Psoas muscle (tissue), 8 donors: ENCODE measurements around the gene PPP1R18. TPM values are rescaled to one million over a fixed set of nuclear protein-coding genes. Genes with fewer than 3 reads are reported as not detected.

Experiments used
- ATAC-seq, 4 donors: fragments of 200-7000 bp; cut with Tn5 transposase; one replicate each; pipeline ENCODE4 v1.9.1; 2020; ENCODE audit warnings: moderate library complexity in 3 of 4, mild to moderate bottlenecking in 2 of 4
- DNase-seq, 2 donors: peaks; one replicate each; pipeline ENCODE4 v3.0.0-alpha.2; 2020
- H3K27ac ChIP-seq: fragments of 200-600 bp; one replicate; pipeline ENCODE4 v1.8.0; 2022
- H3K27me3 ChIP-seq, 3 donors: fragments of 200-600 bp in 1 of 3; one replicate each; pipeline versions ENCODE4 v1.6.1 to v1.8.0; 2013 to 2022; ENCODE audit warnings: low read length in 2 of 3, mild to moderate bottlenecking in 2 of 3, moderate library complexity in 1 of 3; ENCODE audit not compliant: insufficient read depth in 3 of 3
- H3K36me3 ChIP-seq, 2 donors: fragments of 200-600 bp in 1 of 2; one replicate each; pipeline versions ENCODE4 v1.6.1 to v1.8.0; 2013 to 2022; ENCODE audit warnings: low read depth in 1 of 2, mild to moderate bottlenecking in 1 of 2, moderate library complexity in 1 of 2; ENCODE audit not compliant: insufficient read depth in 1 of 2
- H3K4me1 ChIP-seq: fragments of 200-600 bp; one replicate; pipeline ENCODE4 v1.8.0; 2022
- H3K4me3 ChIP-seq: fragments of 200-600 bp; one replicate; pipeline ENCODE4 v1.8.0; 2022; ENCODE audit warnings: mild to moderate bottlenecking
- H3K9me3 ChIP-seq: fragments of 200-600 bp; one replicate; pipeline ENCODE4 v1.8.0; 2022
- CTCF ChIP-seq: fragments of 200-600 bp; IDR thresholded peaks from one replicate; pipeline ENCODE4 v1.8.0; 2022; ENCODE audit warnings: antibody characterized with exemption
- WGBS, 3 donors: extraction: QIAGEN DNeasy Blood & Tissue Kit; methylation state at CpG; one replicate each; pipeline versions ENCODE4 v1.1.6 to v1.1.7; 2013; 5-methylcytosine and 5-hydroxymethylcytosine counted together
- intact Hi-C, 2 donors: fragments of 100-400 bp; cut with DNase I; formaldehyde crosslinking; loops; one replicate each; pipeline versions ENCODE4 v1.11.0 to v1.14.2; 2022
- polyA plus RNA-seq, 3 donors: library from polyadenylated mRNA; stranded (reverse); fragments of 200-250 nt; gene quantifications; one replicate each; pipeline ENCODE4 v1.2.3, GENCODE V29; 2013
- total RNA-seq, 4 donors: library from RNA; stranded (reverse); fragmentation: NEBNext Ultra II Directional in 2 of 4; extraction: Animal tissue kit (Norgen Biotek cat#: 25700) in 2 of 4; gene quantifications; one replicate each; pipeline versions ENCODE4 v1.2.1 to v1.2.4, GENCODE V29; 2021 to 2023
- donor health status: healthy with polysubstance abuse.
- donor health status: DM: no; HTN: no; CAD: no; lungs with moderate emphysema.
- donor health status: Bipolar disorder and iron deficiency.
- donor health status: healthy.
- donor health status: DM: yes; HTN: yes; CAD: no.
- donor health status: DM: no; HTN: no; CAD: no.
- donor health status: DM: no; HTN: no; CAD: no.
- donor health status: DM: yes; HTN: yes; CAD: no.

The PPP1R18 gene
- total and polyA plus RNA-seq, 7 donors, result 6.7 to 39.7 (median 15.6) TPM

GRCh38 chr6:30679765-30680535 lies 6.5 kb downstream of the PPP1R18 start:
- H3K9me3 ChIP-seq, result no peaks in the 10 kb centered on the region

GRCh38 chr6:30678964-30679726 lies 7.3 kb downstream of the PPP1R18 start:
- peak; percentile 88 to 93 for DNase-seq
- H3K9me3 ChIP-seq, result no peaks in the 10 kb centered on the region
- 19 to 21% (median 19%) methylated on average over 29 to 31 of the region's 31 CpGs for WGBS, 3 donors
- peak overlapping the region; percentile 85 for H3K4me3 ChIP-seq
- H3K27ac ChIP-seq, result no peak overlapping the region
- H3K27me3 ChIP-seq, result no peaks in the 10 kb centered on the region
- H3K36me3 ChIP-seq, result peaks cover 5 to 42% of the 10 kb centered on the region in 2 donors
- ATAC-seq, result peak; percentile 83 to 94 (median 90)
- TF ChIP-seq CTCF, result peak; percentile 95
- intact Hi-C loops, result loop anchor here (1.0 to 5.0 kb wide), 3 partner anchors 43 to 203 kb away; partner anchors contain the start of genes ABCF1 (in 1 of the 2) and DDR1 (in 1 of the 2)
- H3K4me1 ChIP-seq, result peaks cover 9% of the 10 kb centered on the region

More at GRCh38 chr6:30679765-30680535, 6.5 kb downstream of the PPP1R18 start:
- no peak for ATAC-seq
- DNase-seq, result no peak
- no peak overlapping the region for H3K27ac ChIP-seq
- no peaks in the 10 kb centered on the region for H3K27me3 ChIP-seq
- no peak for TF ChIP-seq CTCF
- H3K36me3 ChIP-seq, result peaks cover 5 to 44% of the 10 kb centered on the region in 2 donors
- WGBS, 3 donors, result 73 to 77% (median 73%) methylated on average over 7 of the region's 7 CpGs
- intact Hi-C loops, result loop anchor here (1.0 to 10.0 kb wide), 4 partner anchors 42 to 405 kb away; partner anchors contain the start of genes ABCF1 (in 1 of the 2) and DDR1 (in 1 of the 2)
- H3K4me3 ChIP-seq, result peak overlapping the region; percentile 85
- peaks cover 9% of the 10 kb centered on the region for H3K4me1 ChIP-seq

- ATAC-seq (no peak), DNase-seq (no peak)
- WGBS, 3 donors, result 74 to 84% (median 77%) methylated on average over 9 to 10 of the region's 10 CpGs
- no peak for TF ChIP-seq CTCF
- H3K4me3 ChIP-seq, result no peak overlapping the region
- no peak overlapping the region for H3K27ac ChIP-seq
- peaks cover 5% of the 10 kb centered on the region for H3K4me1 ChIP-seq
- intact Hi-C loops, result loop anchor here in 1 of 2 donors (5.0 kb wide), 2 partner anchors 104 to 206 kb away; partner anchors contain the start of genes ABCF1 and DDR1
- no peaks in the 10 kb centered on the region for H3K27me3 ChIP-seq
- H3K36me3 ChIP-seq, result peaks cover 5 to 42% of the 10 kb centered on the region in 2 donors
- H3K9me3 ChIP-seq, result no peaks in the 10 kb centered on the region
Observed at GRCh38 chr6:30676660-30677285, 9.7 kb downstream of the PPP1R18 start.

GRCh38 chr6:30672445-30673253 lies 13.8 kb downstream of the PPP1R18 start, which contains the start of gene DHX16:
TSS of gene DHX16 (minus strand) at chr6:30673006. CDS start at chr6:30672841, 165 bp downstream.
- WGBS, 3 donors, result 0 to 1% (median 0%) methylated on average over 57 of the region's 57 CpGs
- peak; percentile 85 for TF ChIP-seq CTCF
- Histone ChIP-seq H3K27ac (peak within 1 kb of the TSS; percentile 78), H3K27me3 (no peaks in the 10 kb centered on the region), H3K9me3 (no peaks in the 10 kb centered on the region), H3K4me1 (peaks cover 13% of the 10 kb centered on the region), H3K4me3 (peak within 1 kb of the TSS; percentile 97), H3K36me3 (peaks cover 7 to 53% of the 10 kb centered on the region in 2 donors)
- ATAC-seq (peak; percentile 88 to 94 (median 90)), DNase-seq (peak; percentile 97)
- intact Hi-C loops, result loop anchor here (5.0 kb wide), 3 partner anchors 35 to 190 kb away; partner anchors contain the start of gene ATAT1 (in 1 of the 2)
